SK-N-SH (cell line): ENCODE data around the gene VSIG10L. TPM values are rescaled to one million over a fixed set of nuclear protein-coding genes. Genes with fewer than 3 reads are reported as not detected.

Source experiments
- CTCF ChIA-PET: fragments of 300-600, 350-600 bp; formaldehyde crosslinking; extraction: SDS; loops from one replicate; lab custom pipeline; 2021; lab: Yijun Ruan, JAX
- POLR2A ChIA-PET: fragments of 350-600 bp; sonication (Branson Sonifier 250); formaldehyde crosslinking; extraction: SDS; loops from one replicate; lab custom pipeline; 2020; ENCODE audit warnings: antibody characterized with exemption, inconsistent platforms; lab: Yijun Ruan, JAX
- DNase-seq: peaks from one replicate; pipeline ENCODE4 v3.0.0; 2012
- H2AFZ ChIP-seq: fragments of 200-600 bp; sonication (generic); 2 replicates; pipeline ENCODE4 v1.8.1; 2016; ENCODE audit warnings: antibody characterized with exemption, mild to moderate bottlenecking, low read depth
- H3F3A ChIP-seq: fragments of 200-600 bp; sonication (generic); replicated peaks from 2 replicates; pipeline ENCODE3; 2016; ENCODE audit warnings: antibody characterized with exemption, mild to moderate bottlenecking; ENCODE audit not compliant: insufficient read depth
- H3K27ac ChIP-seq, 2 experiments: fragments of 200-500 bp in 1 of 2; fragments of 200-600 bp in 1 of 2; sonication (Bioruptor generic) in 1 of 2; sonication (generic), shearing (Covaris generic) in 1 of 2; 2 replicates each; pipeline versions ENCODE4 v1.5.1 to v1.6.1; 2014 to 2016; ENCODE audit warnings: low read depth in 2 of 2, inconsistent platforms in 1 of 2, low read length in 1 of 2, mild to moderate bottlenecking in 1 of 2, mixed read lengths in 1 of 2
- H3K27me3 ChIP-seq: fragments of 200-600 bp; sonication (generic), shearing (Covaris generic); 2 replicates; pipeline ENCODE4 v1.6.1; 2016; ENCODE audit warnings: mixed run types; ENCODE audit not compliant: insufficient read depth
- H3K36me3 ChIP-seq, 2 experiments: fragments of 200-500 bp in 1 of 2; fragments of 200-600 bp in 1 of 2; sonication (Bioruptor generic) in 1 of 2; sonication (generic) in 1 of 2; replicated peaks in 1 of 2; 2 replicates each; pipeline versions ENCODE3 to v1.5.1; 2014 to 2016; ENCODE audit warnings: low read length in 1 of 2, mild to moderate bottlenecking in 1 of 2; ENCODE audit not compliant: insufficient read depth in 2 of 2, control insufficient read depth in 1 of 2
- H3K4me1 ChIP-seq, 2 experiments: fragments of 200-500 bp in 1 of 2; fragments of 200-600 bp in 1 of 2; sonication (Bioruptor generic) in 1 of 2; sonication (generic), shearing (Covaris generic) in 1 of 2; 2 replicates each; pipeline versions ENCODE4 v1.5.1 to v1.6.1; 2014 to 2016; ENCODE audit warnings: low read depth in 1 of 2, low read length in 1 of 2, mixed run types in 1 of 2; ENCODE audit not compliant: insufficient read depth in 2 of 2, control insufficient read depth in 1 of 2
- H3K4me2 ChIP-seq: fragments of 200-600 bp; sonication (generic), shearing (Covaris generic); 2 replicates; pipeline ENCODE4 v1.6.1; 2017; ENCODE audit warnings: mixed run types
- H3K4me3 ChIP-seq, 2 experiments: fragments of 200-500 bp in 1 of 2; fragments of 200-600 bp in 1 of 2; sonication (Bioruptor generic) in 1 of 2; sonication (generic), shearing (Covaris generic) in 1 of 2; 2 replicates each; pipeline versions ENCODE4 v1.5.1 to v1.8.1; 2014 to 2016; ENCODE audit warnings: low read depth in 2 of 2, inconsistent platforms in 1 of 2, low read length in 1 of 2, mild to moderate bottlenecking in 1 of 2, mixed read lengths in 1 of 2, moderate library complexity in 1 of 2
- H3K79me2 ChIP-seq: fragments of 200-600 bp; sonication (generic); 2 replicates; pipeline ENCODE4 v1.8.1; 2017; ENCODE audit warnings: mild to moderate bottlenecking; ENCODE audit not compliant: insufficient read depth
- H3K9ac ChIP-seq: fragments of 200-600 bp; sonication (generic); 2 replicates; pipeline ENCODE4 v1.6.1; 2017; ENCODE audit warnings: mixed run types
- H3K9me2 ChIP-seq: fragments of 200-600 bp; sonication (generic); 2 replicates; pipeline ENCODE4 v1.6.1; 2017; ENCODE audit warnings: mixed run types
- H3K9me3 ChIP-seq: fragments of 200-600 bp; sonication (generic); 2 replicates; pipeline ENCODE4 v1.6.1; 2017; ENCODE audit warnings: mixed run types, mild to moderate bottlenecking, moderate library complexity
- H4K20me1 ChIP-seq: fragments of 200-600 bp; sonication (generic); 2 replicates; pipeline ENCODE4 v1.6.1; 2017; ENCODE audit warnings: mild to moderate bottlenecking, mixed run types; ENCODE audit not compliant: insufficient read depth
- CHD2 ChIP-seq: fragments of 150-350 bp; IDR thresholded peaks from 2 replicates; pipeline ENCODE4 v1.6.1; 2018; ENCODE audit warnings: low read length; ENCODE audit not compliant: partially characterized antibody
- ELF1 ChIP-seq: IDR thresholded peaks from 2 replicates; pipeline ENCODE4 v1.4.0; 2012
- EP300 ChIP-seq, 2 experiments: IDR thresholded peaks; 2 replicates each; pipeline versions ENCODE4 v1.4.0 to v1.6.1; 2012; ENCODE audit warnings: borderline replicate concordance in 1 of 2, low read depth in 1 of 2, low read length in 1 of 2
- FOXJ3 ChIP-seq: sonication (generic); formaldehyde crosslinking; IDR thresholded peaks from 2 replicates; pipeline ENCODE4 v1.5.1; 2020; ENCODE audit warnings: mild to moderate bottlenecking, missing genetic modification reagents
- GATA2 ChIP-seq: sonication (generic); formaldehyde crosslinking; IDR thresholded peaks from 2 replicates; pipeline ENCODE4 v1.5.0; 2020; ENCODE audit warnings: mild to moderate bottlenecking, missing genetic modification reagents
- JUND ChIP-seq: IDR thresholded peaks from 2 replicates; pipeline ENCODE4 v1.4.0; 2012
- NFIC ChIP-seq: IDR thresholded peaks from 2 replicates; pipeline ENCODE4 v1.4.0; 2012; ENCODE audit warnings: borderline replicate concordance
- PBX3 ChIP-seq: IDR thresholded peaks from 2 replicates; pipeline ENCODE4; 2012
- POLR2AphosphoS5 ChIP-seq: IDR thresholded peaks from 2 replicates; pipeline ENCODE4 v1.6.1; 2012; ENCODE audit warnings: low read depth, low read length
- RAD21 ChIP-seq: IDR thresholded peaks from 2 replicates; pipeline ENCODE4 v1.6.1; 2012; ENCODE audit warnings: mild to moderate bottlenecking, low read length
- RCOR1 ChIP-seq: fragments of 150-350 bp; IDR thresholded peaks from 2 replicates; pipeline ENCODE4 v1.6.1; 2017; ENCODE audit warnings: antibody characterized with exemption, low read length
- REST ChIP-seq: IDR thresholded peaks from 2 replicates; pipeline ENCODE4 v1.6.1; 2012; ENCODE audit warnings: mild to moderate bottlenecking, low read depth, low read length, moderate library complexity
- RFX5 ChIP-seq: IDR thresholded peaks from 2 replicates; pipeline ENCODE4 v1.6.1; 2012; ENCODE audit warnings: mild to moderate bottlenecking, improper control_type of control experiment, low read length
- TAF1 ChIP-seq: IDR thresholded peaks from 2 replicates; pipeline ENCODE4 v1.6.1; 2012; ENCODE audit warnings: low read depth, mild to moderate bottlenecking, low read length, moderate library complexity, borderline replicate concordance
- TEAD4 ChIP-seq: IDR thresholded peaks from 2 replicates; pipeline ENCODE4 v1.4.0; 2012; ENCODE audit warnings: mild to moderate bottlenecking, borderline replicate concordance; ENCODE audit not compliant: insufficient read depth
- YY1 ChIP-seq: IDR thresholded peaks from 2 replicates; pipeline ENCODE4 v1.4.0; 2012; ENCODE audit warnings: low read depth, mild to moderate bottlenecking
- ZBTB33 ChIP-seq: IDR thresholded peaks from 2 replicates; pipeline ENCODE4 v1.4.0; 2012; ENCODE audit warnings: low read depth, borderline replicate concordance
- WGBS: methylation state at CpG from one replicate; pipeline ENCODE4 v1.1.6; 2017; ENCODE audit warnings: low lambda C conversion rate; 5-methylcytosine and 5-hydroxymethylcytosine counted together
- polyA plus RNA-seq, 3 experiments: library from polyadenylated mRNA; depleted of rRNA; stranded (reverse); fragments of >200 nt; gene quantifications; 2 replicates each; pipeline ENCODE4 v1.2.3, GENCODE V29; 2012
- TF ChIP-seq, protein P1 (sequence below): IDR thresholded peaks from 2 replicates; pipeline ENCODE4 v1.4.0; 2012; ENCODE audit warnings: low read depth
- TF ChIP-seq, protein P2 (sequence below): fragments of 150-350 bp; IDR thresholded peaks from 2 replicates; pipeline ENCODE4 v1.6.1; 2017; ENCODE audit warnings: antibody characterized with exemption, low read length, low read depth, borderline replicate concordance
- TF ChIP-seq, protein P3 (sequence below): fragments of 150-350 bp; IDR thresholded peaks from 2 replicates; pipeline ENCODE4 v1.6.1; 2016; ENCODE audit warnings: mild to moderate bottlenecking, low read depth, low read length

Gene VSIG10L
- polyA plus RNA-seq, 1 of the 3 experiments (the other 2 are of a cell fraction): 2.7 TPM

DNA sequence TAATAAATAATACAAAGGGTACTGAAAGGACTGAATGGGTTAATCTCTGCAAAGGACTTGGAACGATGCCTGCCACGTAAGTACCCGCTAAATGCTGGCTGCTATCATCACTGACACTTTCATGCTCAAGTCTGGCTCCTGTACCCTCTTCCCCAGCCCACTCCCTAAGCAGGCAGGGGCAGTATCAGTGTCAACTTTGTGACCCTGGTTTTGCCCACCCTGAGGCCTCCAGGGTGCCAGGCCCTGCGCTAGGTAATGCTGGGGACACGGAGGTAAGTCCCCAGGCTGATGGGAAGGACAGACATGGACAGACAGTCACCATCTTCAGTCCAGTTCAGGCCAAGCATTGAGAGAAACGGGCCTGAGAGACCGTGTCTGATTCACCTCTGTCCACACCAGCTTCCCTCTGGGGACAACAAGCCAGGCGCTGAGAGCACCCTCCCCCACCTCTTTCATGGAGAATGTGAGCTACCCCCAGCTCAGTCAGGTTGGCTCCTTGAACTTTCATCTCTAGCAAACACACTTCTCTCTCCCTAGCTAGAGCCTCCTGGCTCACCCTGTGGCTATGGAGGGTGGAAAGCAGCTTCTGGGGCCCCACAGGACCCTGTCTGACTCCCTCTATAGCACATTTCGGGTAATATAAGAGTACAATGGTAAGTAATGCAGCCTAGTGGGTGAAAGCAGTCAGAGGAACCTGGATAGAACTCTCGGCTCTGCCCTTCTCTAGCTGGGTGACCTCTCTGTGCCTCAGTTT lies 23.4 kb upstream of the VSIG10L start (continued):
- TF ChIP-seq FOXJ3: no peak
- no peak for TF ChIP-seq GATA2 (CRISPR knock-in tag)
- TF ChIP-seq ELF1: no peak
- no peak for TF ChIP-seq NFIC
- no peak for TF ChIP-seq EP300 (IDR thresholded peaks at IDR 0.05; ENCODE audit: borderline replicate concordance in 1 of 2, low read depth in 1 of 2, low read length in 1 of 2)
- no peak for TF ChIP-seq YY1
- no peak for TF ChIP-seq CHD2
- TF ChIP-seq PBX3: no peak
- TF ChIP-seq JUND: no peak
- TF ChIP-seq, protein P1, sequence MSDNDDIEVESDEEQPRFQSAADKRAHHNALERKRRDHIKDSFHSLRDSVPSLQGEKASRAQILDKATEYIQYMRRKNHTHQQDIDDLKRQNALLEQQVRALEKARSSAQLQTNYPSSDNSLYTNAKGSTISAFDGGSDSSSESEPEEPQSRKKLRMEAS: no peak
- TF ChIP-seq TAF1: no peak
- no peak for TF ChIP-seq RAD21

GRCh38 chr19:51364200-51365106 lies 22.5 kb upstream of the VSIG10L start:
- ChIA-PET POLR2A (no interaction called here), CTCF (no interaction called here)
- Histone ChIP-seq H4K20me1 (no peaks in the 10 kb centered on the region), H3K9ac (no peak overlapping the region), H3K27me3 (no peaks in the 10 kb centered on the region), H3K79me2 (peaks cover 6% of the 10 kb centered on the region), H3K4me1 (peaks cover 6 to 21% of the 10 kb centered on the region in 2 experiments; a peak in 3 of 4 replicates), H3K9me3 (no peaks in the 10 kb centered on the region), H3F3A (peaks cover 5% of the 10 kb centered on the region), H3K36me3 (no peaks in the 10 kb centered on the region), H2AFZ (no peak overlapping the region), H3K27ac (no peak overlapping the region; a peak in 1 of 4 replicates), H3K9me2 (no peaks in the 10 kb centered on the region), H3K4me2 (no peak overlapping the region), H3K4me3 (no peak overlapping the region)
- no peak for DNase-seq
- 87% methylated on average over 15 of the region's 15 CpGs for WGBS
- no peak for TF ChIP-seq RFX5
- no peak for TF ChIP-seq JUND
- TF ChIP-seq TAF1: no peak
- no peak for TF ChIP-seq GATA2 (CRISPR knock-in tag)
- TF ChIP-seq, protein P2, sequence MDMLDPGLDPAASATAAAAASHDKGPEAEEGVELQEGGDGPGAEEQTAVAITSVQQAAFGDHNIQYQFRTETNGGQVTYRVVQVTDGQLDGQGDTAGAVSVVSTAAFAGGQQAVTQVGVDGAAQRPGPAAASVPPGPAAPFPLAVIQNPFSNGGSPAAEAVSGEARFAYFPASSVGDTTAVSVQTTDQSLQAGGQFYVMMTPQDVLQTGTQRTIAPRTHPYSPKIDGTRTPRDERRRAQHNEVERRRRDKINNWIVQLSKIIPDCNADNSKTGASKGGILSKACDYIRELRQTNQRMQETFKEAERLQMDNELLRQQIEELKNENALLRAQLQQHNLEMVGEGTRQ: no peak
- no peak for TF ChIP-seq RCOR1
- TF ChIP-seq, protein P3, sequence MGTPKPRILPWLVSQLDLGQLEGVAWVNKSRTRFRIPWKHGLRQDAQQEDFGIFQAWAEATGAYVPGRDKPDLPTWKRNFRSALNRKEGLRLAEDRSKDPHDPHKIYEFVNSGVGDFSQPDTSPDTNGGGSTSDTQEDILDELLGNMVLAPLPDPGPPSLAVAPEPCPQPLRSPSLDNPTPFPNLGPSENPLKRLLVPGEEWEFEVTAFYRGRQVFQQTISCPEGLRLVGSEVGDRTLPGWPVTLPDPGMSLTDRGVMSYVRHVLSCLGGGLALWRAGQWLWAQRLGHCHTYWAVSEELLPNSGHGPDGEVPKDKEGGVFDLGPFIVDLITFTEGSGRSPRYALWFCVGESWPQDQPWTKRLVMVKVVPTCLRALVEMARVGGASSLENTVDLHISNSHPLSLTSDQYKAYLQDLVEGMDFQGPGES: no peak
- no peak for TF ChIP-seq ZBTB33
- TF ChIP-seq POLR2AphosphoS5: no peak
- no peak for TF ChIP-seq TEAD4
- no peak for TF ChIP-seq REST
